ENCODE data around the gene SERPIND1.

Gene SERPIND1

DNA sequence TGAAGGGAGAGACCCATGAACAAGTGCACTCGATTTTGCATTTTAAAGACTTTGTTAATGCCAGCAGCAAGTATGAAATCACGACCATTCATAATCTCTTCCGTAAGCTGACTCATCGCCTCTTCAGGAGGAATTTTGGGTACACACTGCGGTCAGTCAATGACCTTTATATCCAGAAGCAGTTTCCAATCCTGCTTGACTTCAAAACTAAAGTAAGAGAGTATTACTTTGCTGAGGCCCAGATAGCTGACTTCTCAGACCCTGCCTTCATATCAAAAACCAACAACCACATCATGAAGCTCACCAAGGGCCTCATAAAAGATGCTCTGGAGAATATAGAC, 5.9 kb downstream of the SERPIND1 start:
- H3K36me3 ChIP-seq (ENCODE audit: control insufficient read depth, low read depth, low read length), result no peaks in the 10 kb centered on the region
- no peaks in the 10 kb centered on the region for H3K9me3 ChIP-seq (ENCODE audit: control insufficient read depth, low read depth, low read length)
- H3K9ac ChIP-seq (ENCODE audit: low read length), result no peak overlapping the region
- H3K4me1 ChIP-seq (ENCODE audit: control insufficient read depth, low read depth, low read length), result peaks cover 9% of the 10 kb centered on the region
- H3K27ac ChIP-seq (ENCODE audit: low read length), result no peak overlapping the region
- H3K27me3 ChIP-seq (ENCODE audit: control insufficient read depth, insufficient read depth, low read length), result no peaks in the 10 kb centered on the region
- no peak overlapping the region for H3K4me3 ChIP-seq (ENCODE audit: low read length)

DNA sequence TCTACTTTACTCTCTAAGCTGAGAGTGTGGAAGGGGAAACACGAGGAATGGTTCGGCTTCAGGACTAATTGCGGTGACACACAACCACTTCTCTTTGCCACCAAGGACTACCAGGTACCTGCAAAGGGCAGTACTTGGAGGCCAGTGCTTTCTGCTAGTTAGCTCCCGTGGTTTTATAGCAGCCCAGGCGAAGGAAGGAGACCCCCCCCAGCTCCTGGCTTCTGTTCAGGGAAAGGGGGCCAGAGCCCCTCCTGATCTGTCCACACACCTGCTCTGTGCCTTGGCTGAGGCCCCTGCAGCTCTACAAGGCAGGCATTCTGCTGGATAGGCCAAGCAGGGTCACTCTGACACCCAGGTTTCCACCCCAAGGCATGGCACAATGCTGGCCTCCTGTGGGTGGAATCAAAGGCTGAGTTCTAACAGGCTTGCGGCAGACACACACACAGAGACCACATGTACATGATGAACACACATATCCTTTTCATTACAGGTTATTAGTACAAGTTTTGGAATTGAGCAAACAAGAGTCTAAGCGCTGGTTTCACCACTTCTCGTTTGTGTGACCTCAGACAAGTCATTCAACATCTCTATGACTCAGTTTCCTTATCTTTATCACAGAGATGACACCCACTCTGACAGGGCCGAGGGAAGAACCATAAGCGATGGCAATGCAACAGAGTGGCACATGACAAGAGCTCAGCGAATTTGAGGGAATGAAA, 7.5 kb downstream of the SERPIND1 start:
- H3K4me1 ChIP-seq (ENCODE audit: control insufficient read depth, low read depth, low read length), result peaks cover 9% of the 10 kb centered on the region
- no peaks in the 10 kb centered on the region for H3K9me3 ChIP-seq (ENCODE audit: control insufficient read depth, low read depth, low read length)
- H3K27me3 ChIP-seq (ENCODE audit: control insufficient read depth, insufficient read depth, low read length), result no peaks in the 10 kb centered on the region
- no peaks in the 10 kb centered on the region for H3K36me3 ChIP-seq (ENCODE audit: control insufficient read depth, low read depth, low read length)
- H3K9ac ChIP-seq (ENCODE audit: low read length), result no peak overlapping the region
- no peak overlapping the region for H3K27ac ChIP-seq (ENCODE audit: low read length)
- no peak overlapping the region for H3K4me3 ChIP-seq (ENCODE audit: low read length)

DNA sequence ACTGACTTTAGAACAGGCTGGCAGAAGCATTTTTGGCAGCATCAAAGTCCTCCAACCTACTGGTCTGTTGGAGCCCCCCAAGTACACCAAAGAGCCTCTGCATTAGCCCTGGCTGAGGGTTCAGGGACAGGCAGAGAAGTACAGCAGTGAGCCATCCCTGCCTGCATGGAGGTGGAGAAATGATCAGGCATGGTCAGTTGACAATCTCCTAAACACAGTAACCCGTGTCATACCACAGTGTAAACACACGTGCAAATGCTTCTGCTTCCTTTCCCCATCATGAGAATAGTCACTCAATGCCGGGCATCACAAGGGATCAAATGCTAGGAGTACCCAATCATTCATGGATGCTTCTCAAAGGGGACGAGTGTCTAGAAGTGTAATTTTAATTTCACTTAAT, 8.2 kb downstream of the SERPIND1 start:
- Histone ChIP-seq H3K27ac (ENCODE audit: low read length) (no peak overlapping the region), H3K27me3 (ENCODE audit: control insufficient read depth, insufficient read depth, low read length) (no peaks in the 10 kb centered on the region), H3K36me3 (ENCODE audit: control insufficient read depth, low read depth, low read length) (no peaks in the 10 kb centered on the region), H3K4me1 (ENCODE audit: control insufficient read depth, low read depth, low read length) (peaks cover 9% of the 10 kb centered on the region), H3K9ac (ENCODE audit: low read length) (no peak overlapping the region), H3K9me3 (ENCODE audit: control insufficient read depth, low read depth, low read length) (no peaks in the 10 kb centered on the region), H3K4me3 (ENCODE audit: low read length) (no peak overlapping the region)

DNA sequence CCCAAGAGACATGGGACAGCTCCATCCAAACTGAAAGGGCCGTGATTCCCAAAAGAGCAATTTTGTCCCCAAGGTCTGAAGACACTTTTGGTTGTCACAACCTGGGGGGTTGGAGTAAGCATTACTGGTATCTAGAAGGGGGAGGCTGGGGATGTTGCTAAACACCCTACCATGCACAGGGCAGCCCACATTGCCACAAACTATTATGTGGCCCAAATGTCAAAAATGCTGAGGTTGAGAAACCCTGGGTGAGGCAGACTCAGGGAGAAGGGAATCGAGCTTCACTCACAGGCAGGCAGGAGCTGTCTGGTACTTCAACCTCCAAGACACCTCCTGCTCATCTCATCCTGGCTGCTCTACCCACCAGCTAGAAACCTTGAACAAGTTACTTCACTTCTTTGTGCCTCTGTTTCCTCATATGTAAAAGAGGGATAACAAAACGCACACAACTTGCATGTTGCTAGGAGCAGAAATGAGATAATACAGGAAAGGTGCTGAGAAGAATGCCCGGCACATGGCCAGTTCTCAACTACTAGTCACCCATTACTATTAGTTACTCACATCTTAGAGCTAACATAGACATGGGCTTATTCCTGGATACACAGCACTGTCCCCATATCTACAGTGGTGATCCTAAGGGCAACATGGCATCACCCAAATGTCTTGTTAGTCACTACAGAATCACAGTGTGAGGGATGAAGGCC, 8.8 kb downstream of the SERPIND1 start:
- no peaks in the 10 kb centered on the region for H3K27me3 ChIP-seq (ENCODE audit: control insufficient read depth, insufficient read depth, low read length)
- no peaks in the 10 kb centered on the region for H3K9me3 ChIP-seq (ENCODE audit: control insufficient read depth, low read depth, low read length)
- no peak overlapping the region for H3K27ac ChIP-seq (ENCODE audit: low read length)
- peaks cover 9% of the 10 kb centered on the region for H3K4me1 ChIP-seq (ENCODE audit: control insufficient read depth, low read depth, low read length)
- no peak overlapping the region for H3K4me3 ChIP-seq (ENCODE audit: low read length)
- no peaks in the 10 kb centered on the region for H3K36me3 ChIP-seq (ENCODE audit: control insufficient read depth, low read depth, low read length)
- H3K9ac ChIP-seq (ENCODE audit: low read length), result no peak overlapping the region

DNA sequence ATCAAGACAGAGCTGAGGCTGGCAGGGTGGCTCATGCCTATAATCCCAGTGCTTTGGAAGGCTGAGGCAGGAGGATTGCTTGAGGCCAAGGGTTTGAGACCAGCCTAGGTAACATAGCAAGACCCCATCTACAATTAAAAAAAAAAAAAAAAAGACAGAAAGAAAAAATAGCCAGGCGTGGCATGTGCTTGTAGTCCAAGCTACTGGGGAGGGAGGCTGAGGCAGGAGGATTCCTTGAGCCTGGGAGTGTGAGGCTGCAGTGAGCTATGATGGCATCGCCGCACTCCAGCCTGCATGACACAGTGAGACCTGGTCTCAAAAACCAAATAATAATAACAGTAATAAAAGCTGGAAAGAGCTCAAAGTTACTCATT, 9.4 kb downstream of the SERPIND1 start:
- H3K4me3 ChIP-seq (ENCODE audit: low read length), result no peak overlapping the region
- H3K27me3 ChIP-seq (ENCODE audit: control insufficient read depth, insufficient read depth, low read length), result no peaks in the 10 kb centered on the region
- H3K9ac ChIP-seq (ENCODE audit: low read length), result no peak overlapping the region
- H3K9me3 ChIP-seq (ENCODE audit: control insufficient read depth, low read depth, low read length), result no peaks in the 10 kb centered on the region
- peaks cover 9% of the 10 kb centered on the region for H3K4me1 ChIP-seq (ENCODE audit: control insufficient read depth, low read depth, low read length)
- H3K27ac ChIP-seq (ENCODE audit: low read length), result no peak overlapping the region
- no peaks in the 10 kb centered on the region for H3K36me3 ChIP-seq (ENCODE audit: control insufficient read depth, low read depth, low read length)

DNA sequence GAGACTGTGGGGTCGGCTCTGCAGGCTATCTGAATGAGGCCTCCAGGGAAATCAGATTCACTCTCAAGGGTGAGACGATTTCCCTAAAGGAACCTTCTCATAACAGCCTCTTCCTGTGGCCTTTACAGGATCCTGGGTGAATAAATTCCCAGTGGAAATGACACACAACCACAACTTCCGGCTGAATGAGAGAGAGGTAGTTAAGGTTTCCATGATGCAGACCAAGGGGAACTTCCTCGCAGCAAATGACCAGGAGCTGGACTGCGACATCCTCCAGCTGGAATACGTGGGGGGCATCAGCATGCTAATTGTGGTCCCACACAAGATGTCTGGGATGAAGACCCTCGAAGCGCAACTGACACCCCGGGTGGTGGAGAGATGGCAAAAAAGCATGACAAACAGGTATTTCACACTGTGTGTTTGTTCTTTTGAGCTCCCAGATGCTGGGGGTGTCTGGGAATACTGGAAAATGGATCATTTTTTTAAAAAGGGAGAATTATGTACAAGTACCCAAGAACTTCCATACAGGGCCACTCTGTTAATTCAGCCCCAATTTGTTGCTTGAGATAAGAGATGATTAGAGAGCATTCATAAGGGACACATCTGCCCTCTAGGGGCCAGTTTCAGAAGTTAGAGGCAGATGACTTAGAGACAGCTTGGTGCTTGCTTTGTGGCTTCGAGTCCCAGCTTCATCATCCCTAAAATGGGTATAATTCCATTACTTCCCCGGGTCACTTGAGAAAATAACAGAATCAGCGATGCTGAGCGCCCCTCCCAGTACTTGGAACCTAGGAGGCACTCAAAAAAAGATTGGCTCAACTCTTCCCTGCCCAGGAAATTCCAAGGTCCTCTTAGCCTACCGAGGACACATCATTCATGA, 10.2 kb downstream of the SERPIND1 start:
- Histone ChIP-seq H3K4me3 (ENCODE audit: low read length) (no peak overlapping the region), H3K4me1 (ENCODE audit: control insufficient read depth, low read depth, low read length) (peaks cover 9% of the 10 kb centered on the region), H3K9ac (ENCODE audit: low read length) (no peak overlapping the region), H3K27me3 (ENCODE audit: control insufficient read depth, insufficient read depth, low read length) (no peaks in the 10 kb centered on the region), H3K9me3 (ENCODE audit: control insufficient read depth, low read depth, low read length) (no peaks in the 10 kb centered on the region), H3K36me3 (ENCODE audit: control insufficient read depth, low read depth, low read length) (no peaks in the 10 kb centered on the region), H3K27ac (ENCODE audit: low read length) (no peak overlapping the region)

DNA sequence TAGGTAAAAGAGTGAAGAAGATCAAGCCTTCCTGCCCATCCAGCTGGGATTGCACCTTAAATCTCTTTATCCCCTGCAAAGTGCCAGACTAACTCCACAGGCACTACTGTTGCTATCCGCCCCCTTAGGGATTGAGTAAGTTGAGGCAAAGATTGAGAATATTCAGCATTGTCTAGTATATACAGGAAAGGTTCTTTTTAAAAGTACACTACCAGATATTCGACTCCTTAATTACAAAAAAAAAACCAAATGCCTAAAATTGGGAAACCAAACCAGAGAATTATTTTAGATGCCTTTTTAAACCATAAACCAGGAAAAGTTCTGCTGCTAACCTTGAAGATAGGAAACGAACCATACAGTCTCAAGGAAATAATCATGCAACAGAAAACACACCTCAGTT, 11.5 kb downstream of the SERPIND1 start:
- H3K27ac ChIP-seq (ENCODE audit: low read length), result no peak overlapping the region
- H3K4me3 ChIP-seq (ENCODE audit: low read length), result no peak overlapping the region
- H3K36me3 ChIP-seq (ENCODE audit: control insufficient read depth, low read depth, low read length), result no peaks in the 10 kb centered on the region
- H3K9ac ChIP-seq (ENCODE audit: low read length), result no peak overlapping the region
- peaks cover 9% of the 10 kb centered on the region for H3K4me1 ChIP-seq (ENCODE audit: control insufficient read depth, low read depth, low read length)
- H3K9me3 ChIP-seq (ENCODE audit: control insufficient read depth, low read depth, low read length), result no peaks in the 10 kb centered on the region
- no peaks in the 10 kb centered on the region for H3K27me3 ChIP-seq (ENCODE audit: control insufficient read depth, insufficient read depth, low read length)

DNA sequence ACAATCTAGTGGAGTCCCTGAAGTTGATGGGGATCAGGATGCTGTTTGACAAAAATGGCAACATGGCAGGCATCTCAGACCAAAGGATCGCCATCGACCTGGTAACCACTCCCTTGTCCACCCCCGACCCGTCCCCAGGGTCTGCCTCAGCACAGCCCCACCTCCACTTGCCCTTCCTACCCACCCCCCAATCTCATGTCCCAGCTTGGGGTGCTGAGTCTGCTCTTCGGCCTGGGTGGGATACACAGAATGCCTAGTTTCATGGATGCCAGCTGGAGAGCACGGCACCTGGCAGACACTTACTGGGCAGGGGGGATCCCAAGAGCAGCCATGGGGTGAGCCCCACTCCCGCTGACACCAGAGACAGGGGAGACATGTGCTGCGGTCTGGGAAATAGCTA, 12.1 kb downstream of the SERPIND1 start:
- no peak overlapping the region for H3K4me3 ChIP-seq (ENCODE audit: low read length)
- no peaks in the 10 kb centered on the region for H3K9me3 ChIP-seq (ENCODE audit: control insufficient read depth, low read depth, low read length)
- no peaks in the 10 kb centered on the region for H3K36me3 ChIP-seq (ENCODE audit: control insufficient read depth, low read depth, low read length)
- H3K9ac ChIP-seq (ENCODE audit: low read length), result no peak overlapping the region
- H3K4me1 ChIP-seq (ENCODE audit: control insufficient read depth, low read depth, low read length), result peaks cover 9% of the 10 kb centered on the region
- H3K27ac ChIP-seq (ENCODE audit: low read length), result no peak overlapping the region
- H3K27me3 ChIP-seq (ENCODE audit: control insufficient read depth, insufficient read depth, low read length), result no peaks in the 10 kb centered on the region

DNA sequence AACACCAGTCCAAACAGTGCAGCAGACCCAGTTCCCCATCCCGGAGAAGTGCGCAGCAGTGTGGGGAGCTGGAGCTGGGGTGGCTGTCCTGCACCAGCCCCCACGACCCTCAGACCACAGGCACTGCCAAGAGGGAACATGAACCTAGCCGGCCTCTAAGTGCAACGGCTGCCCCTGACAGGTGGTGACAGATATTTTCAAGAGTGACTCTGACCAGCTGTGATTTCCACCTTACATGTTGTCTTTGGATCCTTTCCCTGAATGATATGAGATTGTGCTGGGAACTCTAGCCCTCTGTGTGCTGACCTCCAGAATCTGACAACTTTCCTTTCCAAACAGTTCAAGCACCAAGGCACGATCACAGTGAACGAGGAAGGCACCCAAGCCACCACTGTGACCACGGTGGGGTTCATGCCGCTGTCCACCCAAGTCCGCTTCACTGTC, 12.6 kb downstream of the SERPIND1 start:
- no peak overlapping the region for H3K4me3 ChIP-seq (ENCODE audit: low read length)

DNA sequence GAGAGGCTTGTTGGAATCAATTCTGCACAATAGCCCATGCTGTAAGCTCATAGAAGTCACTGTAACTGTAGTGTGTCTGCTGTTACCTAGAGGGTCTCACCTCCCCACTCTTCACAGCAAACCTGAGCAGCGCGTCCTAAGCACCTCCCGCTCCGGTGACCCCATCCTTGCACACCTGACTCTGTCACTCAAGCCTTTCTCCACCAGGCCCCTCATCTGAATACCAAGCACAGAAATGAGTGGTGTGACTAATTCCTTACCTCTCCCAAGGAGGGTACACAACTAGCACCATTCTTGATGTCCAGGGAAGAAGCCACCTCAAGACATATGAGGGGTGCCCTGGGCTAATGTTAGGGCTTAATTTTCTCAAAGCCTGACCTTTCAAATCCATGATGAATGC, 13.3 kb downstream of the SERPIND1 start:
- H3K27ac ChIP-seq (ENCODE audit: low read length), result no peak overlapping the region
- H3K9ac ChIP-seq (ENCODE audit: low read length), result no peak overlapping the region
- no peak overlapping the region for H3K4me3 ChIP-seq (ENCODE audit: low read length)
- peaks cover 9% of the 10 kb centered on the region for H3K4me1 ChIP-seq (ENCODE audit: control insufficient read depth, low read depth, low read length)
- no peaks in the 10 kb centered on the region for H3K9me3 ChIP-seq (ENCODE audit: control insufficient read depth, low read depth, low read length)
- no peaks in the 10 kb centered on the region for H3K36me3 ChIP-seq (ENCODE audit: control insufficient read depth, low read depth, low read length)
- H3K27me3 ChIP-seq (ENCODE audit: control insufficient read depth, insufficient read depth, low read length), result no peaks in the 10 kb centered on the region

More for the DNA sequence above, 12.6 kb downstream of the SERPIND1 start:
- Histone ChIP-seq H3K36me3 (ENCODE audit: control insufficient read depth, low read depth, low read length) (no peaks in the 10 kb centered on the region), H3K27ac (ENCODE audit: low read length) (no peak overlapping the region), H3K27me3 (ENCODE audit: control insufficient read depth, insufficient read depth, low read length) (no peaks in the 10 kb centered on the region), H3K9me3 (ENCODE audit: control insufficient read depth, low read depth, low read length) (no peaks in the 10 kb centered on the region), H3K9ac (ENCODE audit: low read length) (no peak overlapping the region), H3K4me1 (ENCODE audit: control insufficient read depth, low read depth, low read length) (peaks cover 9% of the 10 kb centered on the region)

DNA sequence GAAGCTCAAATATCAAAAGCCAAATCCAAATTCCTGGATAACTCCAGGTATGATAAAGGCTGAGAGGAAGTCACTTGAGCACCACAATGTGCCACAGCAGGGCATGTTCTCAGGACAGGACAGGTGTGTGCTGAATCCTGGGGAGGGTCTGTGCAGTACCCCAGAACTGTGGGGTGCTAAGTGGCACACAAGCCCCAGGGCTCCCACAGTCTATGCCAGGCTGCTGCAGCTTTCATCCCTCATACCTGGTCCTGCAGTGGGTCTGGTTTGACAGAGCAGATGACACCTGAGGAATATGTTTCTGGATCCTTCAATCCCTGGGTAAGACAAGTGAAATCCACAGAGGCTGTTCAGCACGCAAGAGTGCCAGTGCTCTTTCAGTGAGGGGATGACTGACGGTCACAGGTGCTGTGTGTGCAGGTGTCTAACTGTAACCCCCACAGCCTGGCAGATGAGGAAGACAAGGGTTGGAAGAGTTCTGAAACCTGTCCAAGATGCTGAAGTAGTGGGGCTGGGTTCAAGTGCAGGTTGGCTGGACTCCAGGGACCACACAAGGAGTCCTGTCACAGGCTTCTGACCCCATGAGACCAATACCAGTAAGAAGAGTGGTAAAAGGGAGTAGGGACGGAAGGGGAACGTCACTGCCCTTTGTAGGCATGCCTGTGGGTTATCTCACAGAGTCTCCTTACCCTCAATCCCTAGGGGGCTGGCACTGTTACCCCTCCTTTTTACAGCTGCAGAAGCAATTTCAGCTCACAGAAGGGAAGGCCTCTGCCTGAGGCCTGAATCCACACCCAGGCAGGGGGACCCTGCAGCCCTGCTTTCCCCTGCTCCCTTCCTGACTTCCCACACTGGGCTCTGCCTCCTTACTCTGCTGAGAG, 14.1 kb downstream of the SERPIND1 start:
- Histone ChIP-seq H3K36me3 (ENCODE audit: control insufficient read depth, low read depth, low read length) (no peaks in the 10 kb centered on the region), H3K27me3 (ENCODE audit: control insufficient read depth, insufficient read depth, low read length) (no peaks in the 10 kb centered on the region), H3K9me3 (ENCODE audit: control insufficient read depth, low read depth, low read length) (no peaks in the 10 kb centered on the region), H3K4me3 (ENCODE audit: low read length) (no peak overlapping the region), H3K4me1 (ENCODE audit: control insufficient read depth, low read depth, low read length) (peaks cover 9% of the 10 kb centered on the region), H3K27ac (ENCODE audit: low read length) (no peak overlapping the region), H3K9ac (ENCODE audit: low read length) (no peak overlapping the region)

Data from iPS-18a (cell line).